Ascending aorta (tissue), 2 donors: Measurements from ENCODE around the gene HTT. TPM values are rescaled to one million over a fixed set of nuclear protein-coding genes. Genes with fewer than 3 reads are reported as not detected.
A peak's percentile ranks its signal among the peaks of the same experiment; 100 is the strongest.

Experiments
- DNase-seq, 2 donors: peaks; one replicate each; pipeline ENCODE4 v3.0.0-alpha.2; 2019; ENCODE audit warnings: low spot score in 2 of 2
- H3K27ac ChIP-seq, 2 donors: fragments of 200-600 bp; sonication (generic); one replicate each; pipeline ENCODE4 v1.5.1; 2016 to 2017; ENCODE audit warnings: mild to moderate bottlenecking in 1 of 2
- H3K27me3 ChIP-seq: fragments of 200-600 bp; sonication (generic); one replicate; pipeline ENCODE4 v1.5.1; 2017
- H3K36me3 ChIP-seq, 2 donors: fragments of 200-600 bp; sonication (generic); one replicate each; pipeline ENCODE4 v1.5.1; 2016
- H3K4me1 ChIP-seq, 2 donors: fragments of 200-600 bp; sonication (generic); one replicate each; pipeline ENCODE4 v1.5.1; 2016 to 2017; ENCODE audit warnings: mild to moderate bottlenecking in 1 of 2
- H3K4me3 ChIP-seq, 2 donors: fragments of 200-600 bp; sonication (generic); one replicate each; pipeline ENCODE4 v1.5.1; 2016 to 2017; ENCODE audit warnings: mild to moderate bottlenecking in 1 of 2
- H3K9me3 ChIP-seq, 2 donors: fragments of 200-600 bp; sonication (generic); one replicate each; pipeline ENCODE4 v1.5.1; 2016
- intact Hi-C: fragments of 100-400 bp; cut with DNase I; formaldehyde crosslinking; loops from one replicate; pipeline ENCODE4 v1.15.1; 2023
- total RNA-seq: library from RNA; depleted of rRNA; stranded (reverse); fragments of >200 nt; gene quantifications from one replicate; pipeline ENCODE4 v1.1.0, GENCODE V29; 2016
- TF ChIP-seq, protein P1 (sequence below), 3 experiments: fragments of 200-600 bp in 2 of 3; fragments of 450-650 bp in 1 of 3; sonication (generic) in 2 of 3; IDR thresholded peaks; one replicate each; pipeline ENCODE4 v1.5.1; 2016 to 2019; ENCODE audit warnings: antibody characterized with exemption in 3 of 3, mild to moderate bottlenecking in 1 of 3, moderate library complexity in 1 of 3

Gene HTT
- total RNA-seq, 1 donor from 2014 or later: 23.7 TPM

DNA sequence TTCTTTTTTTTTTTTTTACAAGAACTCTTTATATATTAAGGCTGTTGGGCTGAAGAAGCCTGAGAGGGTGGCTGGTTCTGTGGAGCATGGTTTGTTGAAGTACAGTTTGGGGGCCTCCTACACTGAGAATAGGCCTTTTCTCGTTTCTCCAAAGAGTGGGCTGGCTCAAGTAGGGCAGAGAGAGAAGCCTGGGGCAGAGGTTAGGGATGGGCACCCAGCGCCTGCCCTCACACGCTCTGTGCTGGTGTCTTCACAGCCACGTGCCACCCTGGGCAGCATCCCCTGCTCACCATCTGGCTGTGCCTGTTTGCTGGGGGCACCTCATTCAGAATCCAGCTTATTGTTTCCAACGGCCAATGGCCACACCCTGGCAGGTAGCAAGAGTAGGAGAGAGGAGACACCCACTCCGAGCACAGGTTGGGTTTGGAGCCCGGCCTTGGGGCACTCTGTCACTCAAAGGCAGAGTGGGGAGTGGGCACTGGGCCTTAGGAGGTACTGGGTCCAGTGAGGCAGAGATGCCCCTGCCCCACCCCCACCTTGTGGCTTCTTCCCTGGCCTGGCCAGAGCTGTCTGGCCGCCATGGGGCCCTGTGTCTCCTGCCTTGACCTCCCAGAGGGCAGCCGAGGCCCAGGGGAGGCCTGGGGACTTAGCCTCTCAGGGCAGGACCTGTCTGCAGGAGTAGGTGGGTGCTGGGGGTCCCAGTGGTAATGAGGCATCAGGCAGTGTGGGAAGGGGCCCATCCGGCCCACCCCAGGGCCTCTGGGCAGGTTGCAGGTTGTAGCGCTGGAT lies 177.4 kb downstream of the HTT start:
- DNase-seq: peak in 1 of 2 donors; percentile 58
- no peak overlapping the region for H3K4me3 ChIP-seq
- TF ChIP-seq, protein P1, sequence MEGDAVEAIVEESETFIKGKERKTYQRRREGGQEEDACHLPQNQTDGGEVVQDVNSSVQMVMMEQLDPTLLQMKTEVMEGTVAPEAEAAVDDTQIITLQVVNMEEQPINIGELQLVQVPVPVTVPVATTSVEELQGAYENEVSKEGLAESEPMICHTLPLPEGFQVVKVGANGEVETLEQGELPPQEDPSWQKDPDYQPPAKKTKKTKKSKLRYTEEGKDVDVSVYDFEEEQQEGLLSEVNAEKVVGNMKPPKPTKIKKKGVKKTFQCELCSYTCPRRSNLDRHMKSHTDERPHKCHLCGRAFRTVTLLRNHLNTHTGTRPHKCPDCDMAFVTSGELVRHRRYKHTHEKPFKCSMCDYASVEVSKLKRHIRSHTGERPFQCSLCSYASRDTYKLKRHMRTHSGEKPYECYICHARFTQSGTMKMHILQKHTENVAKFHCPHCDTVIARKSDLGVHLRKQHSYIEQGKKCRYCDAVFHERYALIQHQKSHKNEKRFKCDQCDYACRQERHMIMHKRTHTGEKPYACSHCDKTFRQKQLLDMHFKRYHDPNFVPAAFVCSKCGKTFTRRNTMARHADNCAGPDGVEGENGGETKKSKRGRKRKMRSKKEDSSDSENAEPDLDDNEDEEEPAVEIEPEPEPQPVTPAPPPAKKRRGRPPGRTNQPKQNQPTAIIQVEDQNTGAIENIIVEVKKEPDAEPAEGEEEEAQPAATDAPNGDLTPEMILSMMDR (IDR thresholded peaks at IDR 0.05): no peak
- intact Hi-C loops: no loop called here
- H3K27me3 ChIP-seq: no peaks in the 10 kb centered on the region
- peaks cover 0 to 8% of the 10 kb centered on the region in 2 donors for H3K36me3 ChIP-seq
- H3K4me1 ChIP-seq: no peaks in the 10 kb centered on the region
- no peaks in the 10 kb centered on the region for H3K9me3 ChIP-seq
- H3K27ac ChIP-seq: no peak overlapping the region

GRCh38 chr4:3252480-3252828 lies 178.0 kb downstream of the HTT start:
- TF ChIP-seq, protein P1 (IDR thresholded peaks at IDR 0.05): no peak
- Histone ChIP-seq H3K36me3 (peaks cover 0 to 8% of the 10 kb centered on the region in 2 donors), H3K27ac (no peak overlapping the region), H3K4me1 (no peaks in the 10 kb centered on the region), H3K9me3 (no peaks in the 10 kb centered on the region), H3K4me3 (no peak overlapping the region), H3K27me3 (no peaks in the 10 kb centered on the region)
- intact Hi-C loops: no loop called here
- no peak for DNase-seq

- no peaks in the 10 kb centered on the region for H3K27me3 ChIP-seq
- no peaks in the 10 kb centered on the region for H3K4me1 ChIP-seq
- TF ChIP-seq, protein P1 (IDR thresholded peaks at IDR 0.05): no peak
- peaks cover 0 to 8% of the 10 kb centered on the region in 2 donors for H3K36me3 ChIP-seq
- DNase-seq: peak in 1 of 2 donors; percentile 51
- H3K27ac ChIP-seq: no peak overlapping the region
- no peaks in the 10 kb centered on the region for H3K9me3 ChIP-seq
- no peak overlapping the region for H3K4me3 ChIP-seq
- intact Hi-C loops: no loop called here
Measured at GRCh38 chr4:3252831-3253641, 178.6 kb downstream of the HTT start.

GRCh38 chr4:3253808-3254207 lies 179.3 kb downstream of the HTT start:
- H3K27me3 ChIP-seq: no peaks in the 10 kb centered on the region
- peak in 1 of 2 donors; percentile 55 for DNase-seq
- no peak overlapping the region for H3K27ac ChIP-seq
- peaks cover 0 to 8% of the 10 kb centered on the region in 2 donors for H3K36me3 ChIP-seq
- H3K9me3 ChIP-seq: no peaks in the 10 kb centered on the region
- intact Hi-C loops: no loop called here
- H3K4me1 ChIP-seq: no peaks in the 10 kb centered on the region
- TF ChIP-seq, protein P1 (IDR thresholded peaks at IDR 0.05): no peak
- H3K4me3 ChIP-seq: no peak overlapping the region

- TF ChIP-seq, protein P1 (IDR thresholded peaks at IDR 0.05): no peak
- no peak overlapping the region for H3K27ac ChIP-seq
- H3K36me3 ChIP-seq: peaks cover 0 to 8% of the 10 kb centered on the region in 2 donors
- H3K4me1 ChIP-seq: no peaks in the 10 kb centered on the region
- no peaks in the 10 kb centered on the region for H3K27me3 ChIP-seq
- intact Hi-C loops: no loop called here
- H3K4me3 ChIP-seq: no peak overlapping the region
- peak in 1 of 2 donors; percentile 50 for DNase-seq
- no peaks in the 10 kb centered on the region for H3K9me3 ChIP-seq
Measured at GRCh38 chr4:3254302-3255131, 180.0 kb downstream of the HTT start.
